Smooth muscle cell (in vitro differentiated cells): Measurements from ENCODE around the gene GCH1. TPM values are rescaled to one million over a fixed set of nuclear protein-coding genes. Genes with fewer than 3 reads are reported as not detected.

ENCODE experiments used
- DNase-seq: peaks from one replicate; lab custom pipeline; 2025; ENCODE audit not compliant: unreplicated experiment; lab: John Stamatoyannopoulos, UW
- H2AFZ ChIP-seq: fragments of 200-600 bp; sonication (generic); 2 replicates; pipeline ENCODE4 v1.6.0; 2016; ENCODE audit warnings: antibody characterized with exemption, low read depth, mild to moderate bottlenecking
- H3F3A ChIP-seq: fragments of 200-600 bp; sonication (generic); 2 replicates; pipeline ENCODE4 v1.6.0; 2017; ENCODE audit warnings: antibody characterized with exemption, low read depth
- H3K27ac ChIP-seq: fragments of 200-600 bp; sonication (generic); 2 replicates; pipeline ENCODE4 v1.5.1; 2016; ENCODE audit warnings: low read depth, mild to moderate bottlenecking
- H3K27me3 ChIP-seq: fragments of 200-600 bp; sonication (generic); 2 replicates; pipeline ENCODE4 v1.6.1; 2016; ENCODE audit warnings: low read depth, mild to moderate bottlenecking
- H3K36me3 ChIP-seq: fragments of 200-600 bp; sonication (generic); 2 replicates; pipeline ENCODE4 v1.5.1; 2016; ENCODE audit warnings: low read depth
- H3K4me1 ChIP-seq: fragments of 200-600 bp; sonication (generic); 2 replicates; pipeline ENCODE4 v1.5.1; 2016; ENCODE audit warnings: low read depth
- H3K4me2 ChIP-seq: fragments of 200-600 bp; sonication (generic); 2 replicates; pipeline ENCODE4 v1.6.0; 2016; ENCODE audit warnings: mild to moderate bottlenecking
- H3K4me3 ChIP-seq: fragments of 200-600 bp; sonication (generic); 2 replicates; pipeline ENCODE4 v1.5.1; 2016; ENCODE audit warnings: mild to moderate bottlenecking
- H3K79me2 ChIP-seq: fragments of 200-600 bp; sonication (generic); 2 replicates; pipeline ENCODE4 v1.6.0; 2016; ENCODE audit warnings: low read depth, mild to moderate bottlenecking
- H3K9ac ChIP-seq: fragments of 200-600 bp; sonication (generic); 2 replicates; pipeline ENCODE4 v1.6.0; 2016; ENCODE audit warnings: low read depth
- H3K9me3 ChIP-seq: fragments of 200-600 bp; sonication (generic); replicated peaks from 2 replicates; pipeline ENCODE4 v1.5.1; 2016; ENCODE audit warnings: low read depth
- H4K20me1 ChIP-seq: fragments of 200-600 bp; sonication (generic); 2 replicates; pipeline ENCODE4 v1.6.0; 2016; ENCODE audit warnings: low read depth
- CTCF ChIP-seq: fragments of 200-600 bp; sonication (generic); IDR thresholded peaks from 2 replicates; pipeline ENCODE4 v1.5.1; 2017; ENCODE audit warnings: borderline replicate concordance, mild to moderate bottlenecking, antibody characterized with exemption; ENCODE audit not compliant: insufficient read depth, poor library complexity, severe bottlenecking
- WGBS: methylation state at CpG from one replicate; pipeline ENCODE4 v1.1.7; 2016; ENCODE audit warnings: low lambda C conversion rate; 5-methylcytosine and 5-hydroxymethylcytosine counted together
- polyA plus RNA-seq: library from polyadenylated mRNA; unstranded; fragments of >200 nt; fragmentation: Nextera tagmentation; extraction: Ambion mirVana; gene quantifications from 2 replicates; pipeline ENCODE4 v1.2.1, GENCODE V29; 2016
- total RNA-seq: library from RNA; depleted of rRNA; stranded (reverse); fragments of >200 nt; gene quantifications from 2 replicates; pipeline ENCODE4 v1.2.3, GENCODE V29; 2014

The GCH1 gene
- total and polyA plus RNA-seq, 2 experiments from 2014 or later, result 0.70 to 2.1 TPM

GRCh38 chr14:54840798-54841197, 61.8 kb downstream of the GCH1 start:
- Histone ChIP-seq H3K79me2 (no peaks in the 10 kb centered on the region), H3K27me3 (no peaks in the 10 kb centered on the region), H4K20me1 (no peaks in the 10 kb centered on the region), H3K4me1 (no peaks in the 10 kb centered on the region), H3K4me3 (no peak overlapping the region), H3K27ac (no peak overlapping the region), H3K4me2 (no peak overlapping the region), H3K36me3 (no peaks in the 10 kb centered on the region), H3K9me3 (no peaks in the 10 kb centered on the region), H3F3A (no peaks in the 10 kb centered on the region), H2AFZ (no peak overlapping the region), H3K9ac (no peak overlapping the region)
- TF ChIP-seq CTCF, result no peak
- 100% methylated on average over 1 of the region's 1 CpG for WGBS
- no peak for DNase-seq

- H3K4me1 ChIP-seq, result no peaks in the 10 kb centered on the region
- TF ChIP-seq CTCF, result no peak
- no peak for DNase-seq
- H3K36me3 ChIP-seq, result no peaks in the 10 kb centered on the region
- H3K79me2 ChIP-seq, result no peaks in the 10 kb centered on the region
- no peak overlapping the region for H3K4me3 ChIP-seq
- no peaks in the 10 kb centered on the region for H4K20me1 ChIP-seq
- H3K9ac ChIP-seq, result no peak overlapping the region
- no peak overlapping the region for H3K27ac ChIP-seq
- H3K9me3 ChIP-seq, result no peaks in the 10 kb centered on the region
- 87% methylated on average over 3 of the region's 3 CpGs for WGBS
- no peaks in the 10 kb centered on the region for H3F3A ChIP-seq
- H3K4me2 ChIP-seq, result no peak overlapping the region
- no peaks in the 10 kb centered on the region for H3K27me3 ChIP-seq
- no peak overlapping the region for H2AFZ ChIP-seq
Observed at GRCh38 chr14:54840336-54840735, 62.3 kb downstream of the GCH1 start.

GRCh38 chr14:54839701-54840119, 62.9 kb downstream of the GCH1 start:
- no peak for DNase-seq
- Histone ChIP-seq H3K4me2 (no peak overlapping the region), H3K9me3 (no peaks in the 10 kb centered on the region), H3F3A (no peaks in the 10 kb centered on the region), H3K9ac (no peak overlapping the region), H3K79me2 (no peaks in the 10 kb centered on the region), H3K4me3 (no peak overlapping the region), H4K20me1 (no peaks in the 10 kb centered on the region), H2AFZ (no peak overlapping the region), H3K4me1 (no peaks in the 10 kb centered on the region), H3K27me3 (no peaks in the 10 kb centered on the region), H3K27ac (no peak overlapping the region), H3K36me3 (no peaks in the 10 kb centered on the region)
- 83% methylated on average over 3 of the region's 3 CpGs for WGBS
- no peak for TF ChIP-seq CTCF

GRCh38 chr14:54838931-54839512, 63.6 kb downstream of the GCH1 start:
- 88% methylated on average over 10 of the region's 10 CpGs for whole genome bisulfite sequencing
- H3K9ac ChIP-seq, result no peak overlapping the region
- no peaks in the 10 kb centered on the region for H3K4me1 ChIP-seq
- no peaks in the 10 kb centered on the region for H4K20me1 ChIP-seq
- no peak for TF ChIP-seq CTCF
- no peaks in the 10 kb centered on the region for H3F3A ChIP-seq
- no peaks in the 10 kb centered on the region for H3K27me3 ChIP-seq
- H3K9me3 ChIP-seq, result no peaks in the 10 kb centered on the region
- H3K4me3 ChIP-seq, result no peak overlapping the region
- H3K79me2 ChIP-seq, result no peaks in the 10 kb centered on the region
- no peaks in the 10 kb centered on the region for H3K36me3 ChIP-seq
- no peak overlapping the region for H3K4me2 ChIP-seq
- no peak overlapping the region for H2AFZ ChIP-seq
- no peak overlapping the region for H3K27ac ChIP-seq
- DNase-seq, result no peak
